Small intestine (tissue), 7 donors: ENCODE measurements around the gene ADH7. TPM values are rescaled to one million over a fixed set of nuclear protein-coding genes. Genes with fewer than 3 reads are reported as not detected.

ENCODE experiments used
- DNase-seq, 2 donors: peaks; one replicate each; pipeline versions ENCODE4 v3.0.0 to v3.0.0-alpha.2; 2013
- FAIRE-seq: peaks from 2 replicates; lab custom pipeline; 2012; peaks lifted over from hg19 to GRCh38; lab: Jason Lieb, UNC
- H3K27ac ChIP-seq, 3 donors: one replicate each; pipeline ENCODE4 v1.5.1; 2013; ENCODE audit warnings: low read length in 2 of 3, mild to moderate bottlenecking in 2 of 3, control low read depth in 1 of 3, inconsistent platforms in 1 of 3, low read depth in 1 of 3, moderate library complexity in 1 of 3
- H3K27me3 ChIP-seq, 3 donors: one replicate each; pipeline ENCODE4 v1.6.1; 2013; ENCODE audit warnings: low read length in 3 of 3, inconsistent platforms in 1 of 3; ENCODE audit not compliant: control insufficient read depth in 3 of 3, insufficient read depth in 3 of 3
- H3K36me3 ChIP-seq, 3 donors: one replicate each; pipeline ENCODE4 v1.6.1; 2013; ENCODE audit warnings: low read length in 3 of 3, inconsistent platforms in 1 of 3, low read depth in 1 of 3, mild to moderate bottlenecking in 1 of 3, moderate library complexity in 1 of 3; ENCODE audit not compliant: control insufficient read depth in 3 of 3, insufficient read depth in 2 of 3
- H3K4me1 ChIP-seq, 3 donors: one replicate each; pipeline ENCODE4 v1.6.1; 2013; ENCODE audit warnings: low read length in 2 of 3, inconsistent platforms in 1 of 3, low read depth in 1 of 3, mild to moderate bottlenecking in 1 of 3, moderate library complexity in 1 of 3; ENCODE audit not compliant: control insufficient read depth in 3 of 3, insufficient read depth in 2 of 3
- H3K4me3 ChIP-seq, 3 donors: one replicate each; pipeline ENCODE4 v1.5.1; 2013; ENCODE audit warnings: low read length in 3 of 3, control low read depth in 1 of 3, inconsistent platforms in 1 of 3, low read depth in 1 of 3, mild to moderate bottlenecking in 1 of 3, moderate library complexity in 1 of 3
- H3K9me3 ChIP-seq, 2 donors: one replicate each; pipeline ENCODE4 v1.6.1; 2013; ENCODE audit warnings: low read depth in 1 of 2, low read length in 1 of 2; ENCODE audit not compliant: control insufficient read depth in 2 of 2, insufficient read depth in 1 of 2
- WGBS, 3 donors: extraction: QIAGEN DNeasy Blood & Tissue Kit; methylation state at CpG; one replicate each; pipeline ENCODE4 v1.1.7; 2013; 5-methylcytosine and 5-hydroxymethylcytosine counted together
- polyA plus RNA-seq, 4 donors: library from polyadenylated mRNA; stranded (reverse) in 3 of 4; unstranded in 1 of 4; fragments of 200-250 nt in 3 of 4; fragments of 120-200 nt in 1 of 4; gene quantifications; one replicate each; pipeline versions ENCODE4 v1.2.1 to v1.2.3, GENCODE V29; 2013
- donor health status: healthy with polysubstance abuse.
- donor health status: control.
- donor health status: control.
- donor health status: Bipolar disorder and iron deficiency.
- donor health status: healthy.

The ADH7 gene
- polyA plus RNA-seq, 4 donors = 0.03 TPM; not detected in 3

GRCh38 chr4:99413140-99413539 lies 22.0 kb downstream of the ADH7 start:
- Histone ChIP-seq H3K36me3 (no peaks in the 10 kb centered on the region), H3K4me1 (peaks cover 0 to 7% (median 5%) of the 10 kb centered on the region in 3 donors), H3K27ac (peak overlapping the region in 1 of 3 donors; percentile 63), H3K27me3 (no peaks in the 10 kb centered on the region), H3K9me3 (no peaks in the 10 kb centered on the region), H3K4me3 (no peak overlapping the region)
- peak; percentile 49 for FAIRE-seq
- DNase-seq = peak; percentile 74 to 84
- 16 to 52% (median 37%) methylated on average over 4 of the region's 4 CpGs for WGBS, 3 donors

GRCh38 chr4:99411041-99411440 lies 24.1 kb downstream of the ADH7 start:
- no peaks in the 10 kb centered on the region for H3K36me3 ChIP-seq
- no peak overlapping the region for H3K27ac ChIP-seq
- H3K9me3 ChIP-seq = no peaks in the 10 kb centered on the region
- no peaks in the 10 kb centered on the region for H3K27me3 ChIP-seq
- DNase-seq (no peak), FAIRE-seq (no peak)
- H3K4me3 ChIP-seq = no peak overlapping the region
- peaks cover 0 to 7% (median 5%) of the 10 kb centered on the region in 3 donors for H3K4me1 ChIP-seq

- Histone ChIP-seq H3K4me3 (no peak overlapping the region), H3K27ac (no peak overlapping the region), H3K27me3 (no peaks in the 10 kb centered on the region), H3K9me3 (no peaks in the 10 kb centered on the region), H3K4me1 (peaks cover 0 to 11% (median 7%) of the 10 kb centered on the region in 3 donors), H3K36me3 (no peaks in the 10 kb centered on the region)
- FAIRE-seq (no peak), DNase-seq (no peak)
- WGBS, 3 donors = 81 to 92% (median 92%) methylated on average over 5 of the region's 5 CpGs
Measured at GRCh38 chr4:99410075-99410474, 25.1 kb downstream of the ADH7 start.

- DNase-seq = no peak
- H3K4me3 ChIP-seq = no peak overlapping the region
- H3K27ac ChIP-seq = no peak overlapping the region
- H3K4me1 ChIP-seq = peaks cover 0 to 20% (median 9%) of the 10 kb centered on the region in 3 donors
- no peaks in the 10 kb centered on the region for H3K9me3 ChIP-seq
- no peak for FAIRE-seq
- no peaks in the 10 kb centered on the region for H3K36me3 ChIP-seq
- no peaks in the 10 kb centered on the region for H3K27me3 ChIP-seq
Measured at GRCh38 chr4:99408346-99408745, 26.8 kb downstream of the ADH7 start.

- no peak overlapping the region for H3K4me3 ChIP-seq
- FAIRE-seq (no peak), DNase-seq (peak; percentile 79 to 86)
- no peaks in the 10 kb centered on the region for H3K36me3 ChIP-seq
- no peaks in the 10 kb centered on the region for H3K9me3 ChIP-seq
- H3K4me1 ChIP-seq = peaks cover 0 to 46% (median 10%) of the 10 kb centered on the region in 3 donors
- peak overlapping the region in 2 of 3 donors; percentile 74 to 92 for H3K27ac ChIP-seq
- WGBS, 3 donors = 35 to 40% (median 35%) methylated on average over 6 of the region's 6 CpGs
- no peaks in the 10 kb centered on the region for H3K27me3 ChIP-seq
Measured at GRCh38 chr4:99405433-99406115, 29.6 kb downstream of the ADH7 start.

GRCh38 chr4:99404595-99405287 lies 30.4 kb downstream of the ADH7 start:
- Histone ChIP-seq H3K27ac (peak overlapping the region; percentile 41 to 92 (median 83)), H3K9me3 (no peaks in the 10 kb centered on the region), H3K4me3 (no peak overlapping the region), H3K36me3 (no peaks in the 10 kb centered on the region), H3K27me3 (no peaks in the 10 kb centered on the region), H3K4me1 (peaks cover 0 to 46% (median 10%) of the 10 kb centered on the region in 3 donors)
- 28 to 39% (median 36%) methylated on average over 4 of the region's 4 CpGs for WGBS, 3 donors
- FAIRE-seq (no peak), DNase-seq (peak in 1 of 2 donors; percentile 36)

- no peaks in the 10 kb centered on the region for H3K9me3 ChIP-seq
- H3K27ac ChIP-seq = peak overlapping the region; percentile 32 to 92 (median 84)
- H3K4me1 ChIP-seq = peaks cover 0 to 46% (median 10%) of the 10 kb centered on the region in 3 donors
- DNase-seq = peak; percentile 82 to 86
- H3K4me3 ChIP-seq = no peak overlapping the region
- FAIRE-seq = peak; percentile 23
- H3K27me3 ChIP-seq = no peaks in the 10 kb centered on the region
- no peaks in the 10 kb centered on the region for H3K36me3 ChIP-seq
- WGBS, 3 donors = 15 to 42% (median 19%) methylated on average over 5 of the region's 5 CpGs
Measured at GRCh38 chr4:99403380-99404184, 31.6 kb downstream of the ADH7 start.

- Histone ChIP-seq H3K4me3 (no peak overlapping the region), H3K4me1 (peaks cover 0 to 46% (median 10%) of the 10 kb centered on the region in 3 donors), H3K36me3 (no peaks in the 10 kb centered on the region), H3K9me3 (no peaks in the 10 kb centered on the region), H3K27ac (peak overlapping the region in 1 of 3 donors; percentile 92), H3K27me3 (no peaks in the 10 kb centered on the region)
- WGBS, 3 donors = 92 to 94% (median 94%) methylated on average over 3 of the region's 3 CpGs
- no peak for FAIRE-seq
- DNase-seq = no peak
Measured at GRCh38 chr4:99402765-99403164, 32.4 kb downstream of the ADH7 start.
